ENCODE measurements around the gene ANLN.
A peak's percentile ranks its signal among the peaks of the same experiment; 100 is the strongest.
"Not testable (repeated sequence)": the region's sequence is repeated elsewhere in the genome, so short reads cannot be mapped to it uniquely, and the experiment has no call there.

The ANLN gene, protein sequence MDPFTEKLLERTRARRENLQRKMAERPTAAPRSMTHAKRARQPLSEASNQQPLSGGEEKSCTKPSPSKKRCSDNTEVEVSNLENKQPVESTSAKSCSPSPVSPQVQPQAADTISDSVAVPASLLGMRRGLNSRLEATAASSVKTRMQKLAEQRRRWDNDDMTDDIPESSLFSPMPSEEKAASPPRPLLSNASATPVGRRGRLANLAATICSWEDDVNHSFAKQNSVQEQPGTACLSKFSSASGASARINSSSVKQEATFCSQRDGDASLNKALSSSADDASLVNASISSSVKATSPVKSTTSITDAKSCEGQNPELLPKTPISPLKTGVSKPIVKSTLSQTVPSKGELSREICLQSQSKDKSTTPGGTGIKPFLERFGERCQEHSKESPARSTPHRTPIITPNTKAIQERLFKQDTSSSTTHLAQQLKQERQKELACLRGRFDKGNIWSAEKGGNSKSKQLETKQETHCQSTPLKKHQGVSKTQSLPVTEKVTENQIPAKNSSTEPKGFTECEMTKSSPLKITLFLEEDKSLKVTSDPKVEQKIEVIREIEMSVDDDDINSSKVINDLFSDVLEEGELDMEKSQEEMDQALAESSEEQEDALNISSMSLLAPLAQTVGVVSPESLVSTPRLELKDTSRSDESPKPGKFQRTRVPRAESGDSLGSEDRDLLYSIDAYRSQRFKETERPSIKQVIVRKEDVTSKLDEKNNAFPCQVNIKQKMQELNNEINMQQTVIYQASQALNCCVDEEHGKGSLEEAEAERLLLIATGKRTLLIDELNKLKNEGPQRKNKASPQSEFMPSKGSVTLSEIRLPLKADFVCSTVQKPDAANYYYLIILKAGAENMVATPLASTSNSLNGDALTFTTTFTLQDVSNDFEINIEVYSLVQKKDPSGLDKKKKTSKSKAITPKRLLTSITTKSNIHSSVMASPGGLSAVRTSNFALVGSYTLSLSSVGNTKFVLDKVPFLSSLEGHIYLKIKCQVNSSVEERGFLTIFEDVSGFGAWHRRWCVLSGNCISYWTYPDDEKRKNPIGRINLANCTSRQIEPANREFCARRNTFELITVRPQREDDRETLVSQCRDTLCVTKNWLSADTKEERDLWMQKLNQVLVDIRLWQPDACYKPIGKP

DNA sequence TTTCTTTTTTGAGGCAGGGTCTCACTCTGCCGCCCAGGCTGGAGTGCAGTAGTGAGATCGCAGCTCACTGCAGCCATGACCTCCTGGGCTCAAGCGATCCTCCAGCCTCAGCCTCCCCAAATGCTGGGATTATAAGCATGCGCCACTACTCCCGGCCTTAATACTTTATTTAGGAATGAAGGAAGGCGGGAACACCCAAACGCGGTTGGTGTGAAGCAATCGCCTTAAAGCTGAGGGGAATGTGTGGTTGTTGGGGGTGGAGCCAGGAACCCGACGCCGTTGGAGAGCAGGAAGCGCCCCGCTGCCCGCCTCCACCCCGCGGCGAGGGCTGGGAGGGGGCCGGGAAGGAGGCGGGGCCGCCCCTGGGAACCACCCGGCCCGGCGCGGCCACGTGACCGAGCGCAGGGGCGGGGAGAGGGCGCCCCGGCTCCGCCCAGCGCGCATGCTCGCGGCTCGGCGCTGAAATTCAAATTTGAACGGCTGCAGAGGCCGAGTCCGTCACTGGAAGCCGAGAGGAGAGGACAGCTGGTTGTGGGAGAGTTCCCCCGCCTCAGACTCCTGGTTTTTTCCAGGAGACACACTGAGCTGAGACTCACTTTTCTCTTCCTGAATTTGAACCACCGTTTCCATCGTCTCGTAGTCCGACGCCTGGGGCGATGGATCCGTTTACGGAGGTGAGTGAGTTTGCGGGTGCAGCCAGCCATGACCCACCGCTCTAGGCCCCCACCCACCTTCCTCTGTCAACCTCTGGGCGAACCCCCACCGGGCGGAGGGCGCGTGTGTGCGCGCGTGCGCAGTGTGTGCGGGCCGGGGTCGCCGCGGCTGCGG lies at the start of gene ANLN:
ANLN (plus strand) TSS at position 492 of the 828 bp plus-strand sequence; CDS start at position 657, 165 bp downstream.
- peak; percentile 81 for DNase-seq

DNA sequence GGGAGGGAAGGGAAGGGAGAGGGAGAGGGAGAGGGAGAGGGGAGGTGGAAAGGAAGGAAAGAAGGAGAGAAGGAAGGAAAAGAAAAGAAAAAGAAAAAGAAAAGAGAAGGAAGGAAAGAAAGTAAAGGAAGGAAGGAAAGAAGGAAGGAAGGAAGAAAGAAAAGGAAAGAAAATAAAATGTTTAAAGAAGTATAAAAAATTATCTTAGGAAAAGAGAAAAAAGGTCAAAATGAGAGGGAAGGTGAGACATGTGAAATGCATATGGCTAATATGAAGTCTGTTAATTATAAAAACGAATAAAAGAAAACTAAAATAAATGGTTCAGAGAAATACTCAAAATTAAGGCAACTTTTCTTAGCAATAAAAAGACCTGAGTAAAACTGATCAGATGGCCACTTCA lies 46.1 kb upstream of the ANLN start:
- no peak for DNase-seq

DNA sequence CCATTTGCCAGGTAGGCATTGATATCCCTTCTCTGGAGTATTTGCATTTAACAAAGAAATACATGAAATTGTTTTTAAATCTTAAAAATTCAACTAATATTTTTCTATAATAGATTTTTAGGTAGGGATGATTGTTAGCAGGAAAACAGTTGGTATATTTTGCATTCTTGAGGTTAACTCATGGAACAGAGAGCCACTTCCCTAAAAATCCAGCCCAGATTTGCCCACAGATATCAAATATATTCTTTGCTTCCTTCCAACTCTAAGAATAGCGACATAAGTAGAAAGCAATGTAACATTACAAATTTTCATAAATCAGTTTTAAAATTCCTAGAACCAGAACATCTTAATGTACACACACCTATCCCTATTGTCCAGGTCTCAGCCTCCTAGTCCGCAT lies 45.0 kb upstream of the ANLN start:
- no peak for DNase-seq

DNA sequence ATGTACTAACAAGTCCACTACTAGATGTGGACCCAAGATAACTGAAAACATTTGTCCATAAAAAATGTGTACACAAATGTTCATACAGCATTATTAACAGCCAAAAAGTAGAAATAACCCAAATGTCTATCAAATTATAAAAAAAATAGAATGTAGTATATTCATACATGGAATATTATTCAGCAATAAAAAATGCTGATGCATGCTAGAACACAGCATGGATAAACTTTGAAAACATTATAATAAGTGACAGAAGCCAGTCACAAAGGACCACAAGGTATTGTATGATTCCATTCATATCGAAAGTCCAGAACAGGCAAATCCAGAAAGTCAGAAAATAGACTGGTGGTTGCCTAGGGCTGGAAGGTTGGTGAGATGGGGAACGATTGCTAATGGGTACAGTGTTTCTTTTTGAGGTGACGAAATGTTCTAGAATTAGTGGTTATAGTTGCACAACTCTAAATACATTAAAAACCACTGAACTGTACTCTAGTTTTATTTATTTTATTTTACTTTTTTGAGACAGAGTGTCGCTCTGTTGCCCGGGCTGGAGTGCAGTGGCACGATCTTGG lies 43.3 kb upstream of the ANLN start:
- no peak for DNase-seq

DNA sequence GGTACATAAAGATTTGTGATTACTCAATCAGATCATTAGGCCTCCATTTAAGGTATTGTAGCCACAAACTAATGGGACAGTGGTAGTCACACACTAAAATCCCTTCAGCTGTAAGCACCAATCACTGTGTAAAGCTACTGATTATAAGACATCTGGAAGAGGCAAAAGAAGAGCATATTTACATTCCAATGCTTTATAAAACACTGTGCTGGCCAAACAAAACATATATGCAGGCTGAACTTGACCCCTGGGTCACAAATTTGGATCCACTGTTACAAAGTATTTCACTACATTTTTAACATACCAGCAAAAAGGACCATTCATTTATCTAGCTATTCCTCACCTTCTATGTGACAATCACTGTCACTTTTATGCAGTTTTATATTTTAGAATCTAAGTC lies 41.4 kb upstream of the ANLN start:
- DNase-seq: no peak

DNA sequence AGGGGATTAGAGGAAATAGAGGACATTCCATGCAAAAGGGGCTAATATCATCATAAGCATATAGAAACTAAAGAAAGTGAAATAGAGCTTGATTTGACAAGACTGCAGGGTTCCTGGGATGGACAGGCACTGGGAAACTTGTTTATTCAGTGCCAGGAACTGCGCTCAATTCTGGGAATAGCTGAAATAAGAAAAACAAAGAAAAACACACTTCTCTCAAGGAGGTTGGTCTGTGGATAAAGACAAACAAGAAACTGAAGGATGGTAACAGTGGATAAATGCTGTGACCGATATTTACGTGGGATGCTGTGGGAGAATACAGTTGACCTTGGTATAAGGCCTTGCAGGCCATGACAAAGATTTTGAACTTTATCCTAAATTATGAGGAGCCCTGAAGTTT lies 40.9 kb upstream of the ANLN start:
- no peak for DNase-seq

DNA sequence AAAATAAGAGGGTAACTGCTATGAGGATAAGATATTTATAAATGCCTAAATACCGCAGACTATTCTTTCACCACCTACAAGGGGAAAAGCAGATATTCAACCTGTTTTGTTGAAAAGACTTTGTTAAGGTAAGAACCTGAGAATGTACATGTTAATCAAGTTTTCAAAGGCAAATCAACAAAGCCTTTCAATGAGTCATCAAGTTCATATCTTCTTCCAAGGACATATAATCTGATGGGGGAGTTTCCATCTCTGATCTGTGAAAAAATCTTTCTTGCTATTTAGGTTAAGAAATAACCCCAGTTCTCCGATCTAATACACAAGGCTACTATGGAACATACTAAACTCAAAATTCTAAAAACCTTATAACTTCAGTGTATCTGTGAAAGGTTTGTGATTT lies 40.0 kb upstream of the ANLN start:
- DNase-seq: no peak

DNA sequence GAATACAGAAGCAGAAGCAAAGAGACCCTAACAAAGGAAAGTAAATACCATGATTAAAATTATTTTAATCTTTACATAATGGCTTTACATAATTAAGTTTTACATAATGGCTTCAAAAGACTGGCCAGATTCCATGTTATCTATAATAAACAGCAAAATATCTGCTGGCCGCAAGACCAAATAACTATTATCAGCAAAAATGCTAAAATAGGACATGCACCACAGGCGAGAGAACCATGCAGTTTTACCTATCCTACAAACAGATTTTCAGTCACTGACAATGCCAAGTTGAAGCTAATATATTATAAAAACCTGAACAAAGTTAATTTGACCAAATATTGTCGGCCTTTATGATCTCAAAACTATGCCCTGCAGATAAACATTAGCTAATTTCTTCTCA lies 34.2 kb upstream of the ANLN start:
- DNase-seq: no peak

DNA sequence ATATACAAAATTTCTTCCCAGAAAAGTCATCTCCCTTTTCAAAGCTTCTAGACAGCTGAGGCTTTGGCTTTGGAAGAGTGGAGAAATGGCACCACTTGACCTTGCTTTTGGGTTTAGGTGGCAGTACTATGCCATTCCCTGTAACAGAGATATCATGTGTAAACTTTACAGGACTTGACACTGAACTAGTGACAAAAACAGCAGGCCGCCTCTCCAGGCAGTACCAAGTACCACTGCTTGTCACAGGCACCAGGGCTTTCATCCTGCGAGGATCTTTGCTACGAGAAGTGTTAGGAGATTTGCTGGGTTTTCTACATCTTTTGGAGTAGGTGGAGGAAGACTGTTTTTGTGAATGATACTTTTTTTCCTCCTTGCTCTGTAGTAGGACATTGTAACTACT lies 32.6 kb upstream of the ANLN start:
- DNase-seq: no peak

DNA sequence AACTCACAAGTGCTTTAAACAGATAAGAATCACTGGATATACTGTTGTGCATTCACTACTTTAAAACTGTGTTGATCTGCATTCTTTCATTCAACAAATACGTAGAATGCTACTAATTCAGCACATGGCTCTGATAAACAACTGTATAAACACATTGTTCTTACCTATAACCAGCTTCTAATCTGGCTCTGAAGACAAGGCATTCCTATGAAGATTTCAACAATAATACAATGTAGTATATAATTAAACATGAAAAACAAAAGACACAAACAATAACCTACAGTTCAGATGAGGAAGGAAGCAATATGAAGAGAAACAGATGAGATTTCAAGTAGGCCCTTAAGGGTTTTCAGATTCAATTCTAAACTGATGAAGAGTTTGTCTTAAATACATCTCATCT lies 31.1 kb upstream of the ANLN start:
- no peak for DNase-seq

DNA sequence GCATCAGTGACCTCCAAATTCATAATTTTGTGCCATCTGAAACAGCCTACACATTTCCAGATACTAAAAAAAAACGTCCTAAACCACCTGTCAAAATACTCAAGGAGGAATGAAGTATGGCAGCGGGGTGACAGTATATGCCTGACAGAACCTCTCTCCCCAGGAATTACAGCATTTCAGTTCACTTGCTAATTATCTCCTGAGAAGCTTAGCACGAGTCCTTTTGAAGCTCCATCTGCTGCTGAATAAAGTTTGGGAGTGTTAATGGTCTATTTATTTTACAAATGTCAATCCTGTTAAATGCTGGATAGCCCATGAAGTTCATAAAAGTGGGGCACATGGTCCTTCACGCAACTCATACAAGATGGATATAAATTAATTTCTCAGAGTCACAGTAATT lies 29.4 kb upstream of the ANLN start:
- no peak for DNase-seq

DNA sequence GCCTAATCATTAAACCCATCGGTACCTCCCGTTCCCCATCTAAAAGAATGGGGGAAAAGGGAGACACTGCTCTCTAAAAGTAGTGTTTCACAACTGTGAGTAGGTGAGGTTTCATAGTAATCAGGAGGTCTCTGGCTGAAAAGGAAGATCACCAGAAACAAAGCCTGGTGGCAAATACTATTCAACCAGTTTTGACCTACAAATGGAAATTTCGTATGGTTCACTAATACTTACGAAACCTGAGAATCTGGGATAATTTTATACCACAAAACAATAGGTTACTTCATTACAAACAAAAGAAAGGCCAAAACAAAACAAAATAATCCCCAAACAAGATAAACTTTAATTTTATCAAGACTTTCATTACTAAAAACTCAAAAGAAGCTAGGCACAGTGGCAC lies 28.4 kb upstream of the ANLN start:
- no peak for DNase-seq

DNA sequence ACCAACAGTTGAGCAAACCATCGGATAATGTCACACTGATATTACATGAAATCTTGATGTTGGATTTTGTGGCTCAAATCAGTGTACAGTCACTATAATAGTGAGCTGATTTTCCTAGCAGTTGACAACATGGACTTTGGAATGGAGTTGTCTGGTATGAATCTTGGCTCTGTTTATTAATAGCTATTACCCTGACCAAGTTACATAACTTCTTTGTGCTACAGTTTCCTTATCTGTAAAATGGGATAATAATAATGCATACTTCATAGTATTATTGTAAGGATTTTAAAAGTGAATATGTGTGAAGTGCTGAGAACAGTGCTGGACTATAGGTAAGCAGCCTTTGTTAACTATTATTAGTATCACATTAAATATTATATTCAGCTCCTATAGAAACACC lies 26.1 kb upstream of the ANLN start:
- no peak for DNase-seq

DNA sequence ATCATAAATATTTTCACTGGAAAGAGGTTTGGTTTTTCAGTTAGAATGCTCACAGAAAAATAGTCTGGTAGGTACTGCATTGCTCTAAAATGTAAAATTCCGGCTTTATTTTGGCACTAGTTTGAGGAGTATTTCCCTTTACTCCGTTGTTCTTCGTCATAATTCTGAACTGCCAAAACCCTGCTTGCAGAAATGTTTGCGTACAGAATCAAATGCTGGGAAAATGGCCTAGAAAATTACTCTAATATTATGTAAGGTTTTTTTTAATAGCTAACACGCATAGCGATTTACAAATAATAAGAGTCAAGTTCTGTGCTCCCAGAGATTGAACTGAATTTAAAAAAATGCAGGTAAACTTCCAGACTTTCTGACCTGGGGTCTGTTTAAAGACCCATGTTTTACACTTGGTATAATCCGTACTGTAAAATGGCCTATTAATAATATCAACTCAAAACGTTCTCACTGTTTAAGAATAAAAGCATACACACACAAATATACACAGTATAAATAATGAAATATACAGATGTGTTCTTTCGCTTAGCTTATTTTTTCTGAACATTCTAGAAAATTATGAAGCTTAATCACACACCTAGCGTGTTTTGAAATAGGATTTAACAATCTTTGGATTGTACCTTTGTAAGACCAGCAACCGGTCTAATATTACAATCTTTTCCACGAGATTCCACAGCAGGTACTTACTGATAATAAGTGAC lies 23.5 kb upstream of the ANLN start:
- no peak for DNase-seq

DNA sequence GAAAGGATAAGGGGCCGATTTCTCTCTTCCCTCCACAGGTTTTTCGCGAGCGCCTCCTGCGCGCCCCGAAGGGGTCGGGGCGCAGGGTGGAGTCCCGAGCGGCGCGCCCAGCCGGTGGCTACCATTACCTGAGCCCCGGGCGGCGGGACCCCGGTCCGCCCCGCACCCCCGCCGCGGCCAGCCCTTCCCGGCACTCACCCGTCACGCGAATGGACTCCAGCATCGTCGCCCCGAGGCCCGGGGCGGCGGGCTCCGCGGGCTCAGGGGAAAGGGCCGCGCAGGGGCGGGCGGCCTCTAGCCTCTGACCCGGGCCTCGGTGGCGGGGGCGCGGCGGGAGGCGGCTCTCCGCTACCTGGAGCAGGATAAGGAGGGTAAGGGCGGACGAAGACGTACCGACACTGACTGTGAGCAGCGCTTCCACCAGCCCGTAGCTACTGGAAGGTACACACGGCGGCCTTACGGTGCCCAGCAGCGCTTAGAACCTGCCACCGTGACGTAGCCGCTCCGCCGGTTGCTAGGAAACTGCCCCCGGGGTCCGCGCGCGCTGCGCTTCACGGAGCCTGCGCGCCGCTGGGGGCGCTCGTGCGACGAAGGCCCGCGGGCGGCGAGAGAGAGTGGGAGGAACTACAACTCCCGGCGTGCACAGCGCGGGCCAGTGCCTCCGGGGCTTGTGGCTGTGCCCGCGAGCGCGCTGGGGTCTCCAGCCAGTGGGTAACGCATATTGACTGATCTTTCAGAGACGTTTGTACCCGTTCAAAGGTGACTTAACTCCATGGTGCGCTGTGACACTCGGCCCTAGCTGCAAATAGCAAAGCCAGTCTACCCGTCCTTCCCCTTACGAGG lies 22.7 kb upstream of the ANLN start:
- DNase-seq: peak; percentile 89

DNA sequence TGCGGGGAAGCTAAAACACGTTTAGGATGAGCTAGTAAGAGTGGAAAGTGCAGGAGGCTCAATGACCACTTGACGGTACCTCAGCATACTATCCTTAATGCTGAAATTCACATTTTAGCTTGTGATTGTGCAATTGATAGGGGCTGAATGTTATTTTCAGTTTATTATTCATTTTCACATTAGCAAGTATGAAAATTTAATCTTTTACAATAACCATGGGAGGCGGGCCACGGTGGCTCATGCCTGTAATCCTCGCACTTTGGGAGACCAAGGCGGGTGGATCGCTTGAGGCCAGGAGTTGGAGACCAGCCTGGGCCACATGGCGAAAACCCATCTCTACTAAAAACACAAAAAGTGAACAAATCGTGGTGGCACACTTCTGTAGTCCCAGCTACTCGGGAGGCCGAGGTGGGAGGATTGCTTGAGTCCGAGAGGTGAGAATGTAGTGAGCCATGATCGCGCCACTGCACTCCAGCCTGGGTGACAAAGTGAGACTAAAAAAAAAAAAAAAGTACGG lies 22.0 kb upstream of the ANLN start:
- no peak for DNase-seq

DNA sequence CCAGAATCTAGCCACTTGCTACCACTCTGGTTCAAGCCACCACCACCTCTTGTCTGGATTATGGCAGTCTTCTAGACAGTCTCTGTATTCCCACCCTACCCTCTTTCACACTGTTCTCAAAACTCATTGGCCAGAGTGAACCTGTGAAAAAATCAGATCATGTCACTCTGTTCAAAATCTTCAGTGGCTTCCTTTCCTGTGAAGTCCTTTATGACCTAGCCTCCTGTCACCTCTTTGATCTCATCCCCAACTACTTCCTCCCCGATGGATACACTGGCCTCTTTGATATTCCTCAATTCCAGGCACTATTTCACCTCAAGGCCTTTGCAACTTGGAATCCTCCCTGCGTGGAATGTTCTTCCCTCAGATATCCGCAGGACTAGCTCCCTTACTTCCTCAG lies 21.2 kb upstream of the ANLN start:
- DNase-seq: no peak

DNA sequence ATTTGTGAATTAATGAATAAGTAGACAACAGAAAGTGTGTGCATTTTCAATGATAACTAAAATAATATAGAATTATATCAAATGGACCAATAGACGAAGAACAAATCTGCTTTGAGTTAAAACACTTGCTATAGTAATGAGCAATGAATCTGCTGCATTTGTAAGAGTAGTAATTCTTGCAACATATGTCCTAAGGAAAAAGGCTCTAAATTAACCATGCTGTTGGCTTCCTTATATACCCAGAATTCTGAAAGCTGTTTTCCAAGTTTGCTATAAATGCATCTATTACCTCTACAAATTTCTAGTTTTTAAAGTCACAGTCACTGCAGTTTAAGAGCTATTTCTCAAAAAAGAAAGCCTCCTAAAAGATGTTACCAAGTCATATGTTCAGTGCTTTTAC lies 20.5 kb upstream of the ANLN start:
- no peak for DNase-seq

DNA sequence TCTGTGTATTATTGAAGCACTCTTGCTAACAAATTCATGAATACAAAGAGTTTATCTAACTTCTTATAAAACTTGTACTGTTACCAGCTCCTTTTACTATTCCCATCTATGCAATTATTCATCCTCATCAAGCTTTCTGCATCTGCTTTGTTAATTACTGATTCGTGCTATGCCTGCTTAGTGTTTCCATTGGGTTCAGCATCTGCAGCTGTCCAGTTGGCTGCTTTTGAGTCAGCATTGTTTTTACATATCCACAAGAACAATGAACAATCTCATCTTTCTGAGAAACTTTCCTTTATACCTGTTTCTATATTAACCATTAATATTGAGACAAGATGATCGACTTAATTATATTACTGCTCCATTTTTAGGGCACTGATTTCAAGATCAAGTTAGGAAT lies 19.6 kb upstream of the ANLN start:
- no peak for DNase-seq

DNA sequence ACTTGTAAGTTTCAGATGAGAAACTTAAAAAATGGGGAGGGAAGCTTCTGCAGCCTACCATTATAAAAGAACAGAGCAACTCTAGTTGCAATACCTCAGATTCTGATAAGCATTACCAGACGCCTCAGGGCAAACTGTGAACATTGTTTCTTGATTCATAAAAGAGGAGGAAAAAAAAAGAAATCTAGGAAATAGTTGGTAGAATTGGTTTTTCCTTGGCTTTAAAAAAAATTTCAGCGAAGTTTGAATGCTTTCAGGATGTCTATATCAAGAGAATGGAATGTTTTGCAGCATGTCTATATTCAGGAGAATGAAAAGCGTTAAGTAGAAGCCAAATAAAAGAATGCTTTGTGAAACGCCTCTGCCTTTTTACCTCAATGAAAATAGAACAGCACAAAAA lies 17.5 kb upstream of the ANLN start:
- DNase-seq: no peak

DNA sequence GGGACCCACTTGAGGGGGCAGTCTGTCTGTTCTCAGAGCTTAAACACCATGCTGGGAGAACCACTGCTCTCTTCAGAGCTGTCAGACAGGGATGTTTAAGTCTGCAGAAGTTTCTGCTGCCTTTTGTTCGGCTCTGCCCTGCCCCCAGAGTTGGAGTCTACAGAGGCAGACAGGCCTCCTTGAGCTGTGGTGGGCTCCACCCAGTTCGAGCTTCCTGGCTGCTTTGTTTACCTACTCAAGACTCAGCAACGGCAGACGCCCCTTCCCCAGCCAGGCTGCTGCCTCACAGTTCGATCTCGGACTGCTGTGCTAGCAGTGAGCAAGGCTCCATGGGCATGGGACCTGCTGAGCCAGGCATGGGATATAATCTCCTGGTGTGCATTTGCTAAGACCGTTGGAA lies 11.1 kb upstream of the ANLN start:
- DNase-seq: not testable (repeated sequence)
